ENCODE data around the gene MYT1.

MYT1 gene

DNA sequence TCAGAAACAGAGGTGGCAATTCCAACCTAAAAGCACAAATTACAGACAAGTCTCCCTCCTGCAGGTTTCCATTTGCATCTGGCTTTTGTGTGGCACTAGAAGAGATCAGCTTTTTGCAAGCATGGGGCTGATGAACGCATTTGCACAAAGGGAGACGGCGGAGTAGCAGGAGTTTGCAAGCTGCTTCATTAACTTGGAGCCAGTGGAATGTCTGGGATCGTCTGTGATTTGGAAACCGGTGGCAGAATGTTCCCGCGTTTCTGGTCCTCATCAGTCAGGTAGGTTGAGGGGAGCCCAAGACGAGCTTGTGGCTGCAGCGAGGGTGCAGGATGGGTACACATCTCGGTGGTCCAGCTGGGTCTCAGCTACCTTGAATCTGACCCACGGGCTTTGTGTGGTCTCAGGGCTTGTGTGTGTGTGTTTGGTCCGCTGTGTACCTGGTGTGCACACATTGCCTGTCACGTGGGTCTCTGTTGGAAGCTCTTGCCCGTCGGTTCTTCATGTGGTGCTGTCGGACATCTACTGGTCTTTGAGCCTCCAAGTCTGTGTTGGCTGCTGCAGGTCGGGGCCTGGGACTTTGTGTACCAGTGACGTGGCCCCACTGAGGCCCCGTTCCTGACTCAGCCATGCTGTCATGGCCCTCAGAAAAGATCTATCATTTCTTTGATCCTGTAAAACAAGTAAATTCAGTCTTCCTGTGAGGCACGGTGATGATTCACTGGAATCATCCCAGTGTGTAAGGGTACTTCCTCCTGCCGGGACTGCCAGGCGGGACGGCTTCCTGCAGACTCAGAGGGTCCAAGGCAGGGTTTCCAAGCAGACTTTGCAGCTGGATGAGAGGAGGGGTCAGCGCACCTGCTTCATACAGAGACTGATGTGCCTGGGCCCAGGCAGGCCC is 12.4 kb upstream of the MYT1 start:
- peak; percentile 92 for DNase-seq (ENCODE audit: low spot score)
- peak overlapping the region; percentile 70 for H3K27ac ChIP-seq (ENCODE audit: poor library complexity, severe bottlenecking)
- no peaks in the 10 kb centered on the region for H3K36me3 ChIP-seq (ENCODE audit: low read depth)
- ATAC-seq (ENCODE audit: low read depth) = peak; percentile 82
- no peak overlapping the region for H3K4me3 ChIP-seq (ENCODE audit: severe bottlenecking)
- H3K9me3 ChIP-seq (ENCODE audit: severe bottlenecking) = no peaks in the 10 kb centered on the region
- H3K27me3 ChIP-seq (ENCODE audit: insufficient read depth, poor library complexity, severe bottlenecking) = no peaks in the 10 kb centered on the region
- TF ChIP-seq, protein P1, sequence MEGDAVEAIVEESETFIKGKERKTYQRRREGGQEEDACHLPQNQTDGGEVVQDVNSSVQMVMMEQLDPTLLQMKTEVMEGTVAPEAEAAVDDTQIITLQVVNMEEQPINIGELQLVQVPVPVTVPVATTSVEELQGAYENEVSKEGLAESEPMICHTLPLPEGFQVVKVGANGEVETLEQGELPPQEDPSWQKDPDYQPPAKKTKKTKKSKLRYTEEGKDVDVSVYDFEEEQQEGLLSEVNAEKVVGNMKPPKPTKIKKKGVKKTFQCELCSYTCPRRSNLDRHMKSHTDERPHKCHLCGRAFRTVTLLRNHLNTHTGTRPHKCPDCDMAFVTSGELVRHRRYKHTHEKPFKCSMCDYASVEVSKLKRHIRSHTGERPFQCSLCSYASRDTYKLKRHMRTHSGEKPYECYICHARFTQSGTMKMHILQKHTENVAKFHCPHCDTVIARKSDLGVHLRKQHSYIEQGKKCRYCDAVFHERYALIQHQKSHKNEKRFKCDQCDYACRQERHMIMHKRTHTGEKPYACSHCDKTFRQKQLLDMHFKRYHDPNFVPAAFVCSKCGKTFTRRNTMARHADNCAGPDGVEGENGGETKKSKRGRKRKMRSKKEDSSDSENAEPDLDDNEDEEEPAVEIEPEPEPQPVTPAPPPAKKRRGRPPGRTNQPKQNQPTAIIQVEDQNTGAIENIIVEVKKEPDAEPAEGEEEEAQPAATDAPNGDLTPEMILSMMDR (IDR thresholded peaks at IDR 0.05; ENCODE audit: poor library complexity, severe bottlenecking) = no peak
- H3K4me1 ChIP-seq (ENCODE audit: insufficient read depth, poor library complexity, severe bottlenecking) = peaks cover 16% of the 10 kb centered on the region

DNA sequence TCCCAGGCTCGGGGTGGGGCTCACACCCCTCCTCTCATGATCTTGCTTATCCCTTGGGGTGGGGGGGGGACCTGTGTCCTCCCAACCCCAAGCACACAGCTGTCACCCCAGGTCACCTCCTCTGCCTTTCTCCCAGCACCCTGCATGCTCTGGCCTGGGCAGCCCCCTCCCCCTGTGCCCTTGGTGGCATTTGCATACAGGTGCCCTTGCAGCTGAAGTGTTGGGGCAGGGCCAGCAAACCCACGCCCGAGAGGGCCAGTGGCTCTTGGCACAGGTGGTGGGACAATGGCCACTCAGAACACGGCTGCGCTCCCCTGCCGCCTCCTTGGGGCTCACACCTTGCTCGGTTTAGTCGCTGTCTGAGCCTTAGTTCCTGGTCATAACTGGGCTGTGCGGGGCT is 11.3 kb upstream of the MYT1 start:
- H3K27me3 ChIP-seq (ENCODE audit: insufficient read depth, poor library complexity, severe bottlenecking) = no peaks in the 10 kb centered on the region
- peak overlapping the region; percentile 70 for H3K27ac ChIP-seq (ENCODE audit: poor library complexity, severe bottlenecking)
- H3K9me3 ChIP-seq (ENCODE audit: severe bottlenecking) = no peaks in the 10 kb centered on the region
- no peaks in the 10 kb centered on the region for H3K36me3 ChIP-seq (ENCODE audit: low read depth)
- H3K4me1 ChIP-seq (ENCODE audit: insufficient read depth, poor library complexity, severe bottlenecking) = peaks cover 16% of the 10 kb centered on the region
- DNase-seq (ENCODE audit: low spot score) = peak; percentile 80
- TF ChIP-seq, protein P1 (IDR thresholded peaks at IDR 0.05; ENCODE audit: poor library complexity, severe bottlenecking) = no peak
- no peak for ATAC-seq (ENCODE audit: low read depth)
- H3K4me3 ChIP-seq (ENCODE audit: severe bottlenecking) = no peak overlapping the region

DNA sequence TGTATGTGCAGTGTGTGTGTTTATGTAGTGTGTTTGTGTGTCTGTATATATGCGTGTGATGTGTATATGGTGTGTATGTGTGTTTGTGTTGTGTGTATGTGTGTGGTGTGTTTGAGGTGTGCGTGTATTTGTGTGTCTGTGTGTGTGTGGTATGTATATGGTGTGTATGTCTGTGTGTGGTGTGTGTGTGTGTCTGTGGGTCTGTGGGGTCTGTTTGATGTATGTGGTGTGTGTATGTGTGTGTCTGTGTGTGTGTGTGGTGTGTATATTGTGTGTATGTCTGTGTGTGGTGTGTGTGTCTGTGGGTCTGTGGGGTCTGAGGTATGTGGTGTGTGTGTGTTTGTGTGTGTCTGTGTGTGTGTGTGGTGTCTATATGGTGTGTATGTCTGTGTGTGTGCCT is 10.8 kb upstream of the MYT1 start:
- H3K27ac ChIP-seq (ENCODE audit: poor library complexity, severe bottlenecking) = peak overlapping the region; percentile 70
- peaks cover 16% of the 10 kb centered on the region for H3K4me1 ChIP-seq (ENCODE audit: insufficient read depth, poor library complexity, severe bottlenecking)
- TF ChIP-seq, protein P1 (IDR thresholded peaks at IDR 0.05; ENCODE audit: poor library complexity, severe bottlenecking) = no peak
- no peak overlapping the region for H3K4me3 ChIP-seq (ENCODE audit: severe bottlenecking)
- no peak for ATAC-seq (ENCODE audit: low read depth)
- DNase-seq (ENCODE audit: low spot score) = peak; percentile 27
- H3K9me3 ChIP-seq (ENCODE audit: severe bottlenecking) = no peaks in the 10 kb centered on the region
- no peaks in the 10 kb centered on the region for H3K36me3 ChIP-seq (ENCODE audit: low read depth)
- H3K27me3 ChIP-seq (ENCODE audit: insufficient read depth, poor library complexity, severe bottlenecking) = no peaks in the 10 kb centered on the region

- ATAC-seq (ENCODE audit: low read depth) = 0 out of 3 replicates have a peak, but pooled peaks have one; percentile 1
- Histone ChIP-seq H3K9me3 (ENCODE audit: severe bottlenecking) (no peaks in the 10 kb centered on the region), H3K27me3 (ENCODE audit: insufficient read depth, poor library complexity, severe bottlenecking) (peaks cover 2% of the 10 kb centered on the region), H3K36me3 (ENCODE audit: low read depth) (no peaks in the 10 kb centered on the region), H3K4me1 (ENCODE audit: insufficient read depth, poor library complexity, severe bottlenecking) (peaks cover 16% of the 10 kb centered on the region), H3K27ac (ENCODE audit: poor library complexity, severe bottlenecking) (no peak overlapping the region), H3K4me3 (ENCODE audit: severe bottlenecking) (no peak overlapping the region)
- peak; percentile 80 for DNase-seq (ENCODE audit: low spot score)
- TF ChIP-seq, protein P1 (IDR thresholded peaks at IDR 0.05; ENCODE audit: poor library complexity, severe bottlenecking) = no peak
Observed at GRCh38 chr20:64153861-64154589, 10.2 kb upstream of the MYT1 start.

Data from RWPE2 (cell line).